CD14-positive monocyte (primary cell): ENCODE data around the gene ADGRL3. TPM values are rescaled to one million over a fixed set of nuclear protein-coding genes. Genes with fewer than 3 reads are reported as not detected.

Source experiments
- DNase-seq, 3 donors: peaks; one replicate each; pipeline ENCODE4 v3.0.0-alpha.2; 2011 to 2022
- H2AFZ ChIP-seq: 2 replicates; pipeline ENCODE4 v1.6.0; 2012; ENCODE audit warnings: mild to moderate bottlenecking, low read depth, low read length, inconsistent platforms; ENCODE audit not compliant: insufficient read depth, poor library complexity, severe bottlenecking
- H3K27ac ChIP-seq, 2 donors: 1 replicate in 1 of 2; 2 replicates in 1 of 2; pipeline ENCODE4 v1.5.1; 2012 to 2013; ENCODE audit warnings: low read length in 2 of 2, control low read depth in 1 of 2, inconsistent platforms in 1 of 2, low read depth in 1 of 2, mild to moderate bottlenecking in 1 of 2
- H3K27me3 ChIP-seq, 2 donors: one replicate each; pipeline versions ENCODE4 v1.6.0 to v1.6.1; 2011 to 2013; ENCODE audit warnings: low read length in 2 of 2; ENCODE audit not compliant: control insufficient read depth in 2 of 2, insufficient read depth in 2 of 2
- H3K36me3 ChIP-seq, 2 donors: replicated peaks in 1 of 2; 1 replicate in 1 of 2; 2 replicates in 1 of 2; pipeline versions ENCODE4 v1.5.1 to v1.6.1; 2012 to 2013; ENCODE audit warnings: low read length in 2 of 2, control low read depth in 1 of 2, inconsistent platforms in 1 of 2, mild to moderate bottlenecking in 1 of 2; ENCODE audit not compliant: insufficient read depth in 2 of 2, control insufficient read depth in 1 of 2
- H3K4me1 ChIP-seq, 2 donors: 1 replicate in 1 of 2; 2 replicates in 1 of 2; pipeline versions ENCODE4 v1.5.1 to v1.6.1; 2012 to 2013; ENCODE audit warnings: low read length in 2 of 2, control low read depth in 1 of 2, inconsistent platforms in 1 of 2, mild to moderate bottlenecking in 1 of 2, moderate library complexity in 1 of 2; ENCODE audit not compliant: insufficient read depth in 2 of 2, control insufficient read depth in 1 of 2
- H3K4me2 ChIP-seq: replicated peaks from 2 replicates; pipeline ENCODE3; 2012; ENCODE audit warnings: low read length, moderate library complexity, mild to moderate bottlenecking; ENCODE audit not compliant: poor library complexity, severe bottlenecking; ENCODE audit errors: extremely low read depth
- H3K4me3 ChIP-seq, 3 experiments: fragments of 200-600 bp in 1 of 3; sonication (generic) in 1 of 3; replicated peaks in 1 of 3; 1 replicate in 2 of 3; 2 replicates in 1 of 3; pipeline ENCODE4 v1.5.1; 2011 to 2013; ENCODE audit warnings: low read length in 3 of 3, mild to moderate bottlenecking in 3 of 3, control low read depth in 2 of 3, low read depth in 2 of 3, inconsistent platforms in 1 of 3, moderate library complexity in 1 of 3
- H3K79me2 ChIP-seq: 2 replicates; pipeline ENCODE4 v1.6.0; 2012; ENCODE audit warnings: mild to moderate bottlenecking, control low read depth, inconsistent platforms, low read length, moderate library complexity; ENCODE audit not compliant: insufficient read depth
- H3K9ac ChIP-seq: 2 replicates; pipeline ENCODE4 v1.6.0; 2017; ENCODE audit warnings: low read length, mild to moderate bottlenecking; ENCODE audit not compliant: insufficient read depth, poor library complexity, severe bottlenecking
- H3K9me3 ChIP-seq, 2 donors: replicated peaks in 1 of 2; 1 replicate in 1 of 2; 2 replicates in 1 of 2; pipeline versions ENCODE4 v1.5.1 to v1.6.1; 2012 to 2013; ENCODE audit warnings: low read length in 2 of 2, control low read depth in 1 of 2; ENCODE audit not compliant: control insufficient read depth in 1 of 2, insufficient read depth in 1 of 2
- H4K20me1 ChIP-seq: 2 replicates; pipeline ENCODE4 v1.6.0; 2012; ENCODE audit warnings: mild to moderate bottlenecking, low read length, control low read depth, moderate library complexity; ENCODE audit not compliant: insufficient read depth
- H3K27ac Mint-ChIP-seq, 7 donors: one replicate each; pipeline ENCODE4 v1.8.0; 2020; ENCODE audit warnings: mild to moderate bottlenecking in 7 of 7, mixed read lengths in 7 of 7, moderate library complexity in 6 of 7, inconsistent platforms in 2 of 7
- H3K27me3 Mint-ChIP-seq, 3 donors: one replicate each; pipeline ENCODE4 v1.8.0; 2021 to 2022; ENCODE audit warnings: low read depth in 3 of 3, mild to moderate bottlenecking in 3 of 3, mixed read lengths in 3 of 3, moderate library complexity in 3 of 3, inconsistent platforms in 1 of 3
- H3K36me3 Mint-ChIP-seq, 2 donors: one replicate each; pipeline ENCODE4 v1.8.0; 2020; ENCODE audit warnings: mixed read lengths in 2 of 2, inconsistent platforms in 1 of 2, mild to moderate bottlenecking in 1 of 2
- H3K4me1 Mint-ChIP-seq: one replicate; pipeline ENCODE4 v1.8.0; 2020; ENCODE audit warnings: mild to moderate bottlenecking, mixed read lengths
- H3K4me3 Mint-ChIP-seq, 2 donors: one replicate each; pipeline ENCODE4 v1.8.0; 2020; ENCODE audit warnings: mild to moderate bottlenecking in 2 of 2, mixed read lengths in 2 of 2, moderate library complexity in 1 of 2
- H3K9me3 Mint-ChIP-seq, 7 donors: one replicate each; pipeline ENCODE4 v1.8.0; 2020 to 2022; ENCODE audit warnings: mixed read lengths in 7 of 7, mild to moderate bottlenecking in 6 of 7, moderate library complexity in 6 of 7, inconsistent platforms in 2 of 7
- WGBS: methylation state at CpG from one replicate; pipeline ENCODE4 v1.1.5; 2013; ENCODE audit warnings: missing lambda C conversion rate; ENCODE audit not compliant: insufficient coverage; 5-methylcytosine and 5-hydroxymethylcytosine counted together
- intact Hi-C, 2 donors: fragments of 100-400 bp; cut with micrococcal nuclease; formaldehyde crosslinking; loops; one replicate each; pipeline versions ENCODE4 v1.15.0 to v1.15.1; 2023
- polyA plus RNA-seq, 3 donors: library from polyadenylated mRNA; depleted of rRNA in 1 of 3; unstranded in 2 of 3; stranded (reverse) in 1 of 3; fragments of 300-500 nt in 2 of 3; fragments of >200 nt in 1 of 3; fragmentation: Illumina TruSeq in 2 of 3; gene quantifications; 1 replicate in 2 of 3; 2 replicates in 1 of 3; pipeline ENCODE4 v1.2.3, GENCODE V29; 2012 to 2021
- TF ChIP-seq, protein P1 (sequence below): fragments of 200-600 bp; IDR thresholded peaks from one replicate; pipeline ENCODE4 v1.8.0; 2022; ENCODE audit warnings: antibody characterized with exemption, mild to moderate bottlenecking

The ADGRL3 gene
- polyA plus RNA-seq, 3 donors: not detected

DNA sequence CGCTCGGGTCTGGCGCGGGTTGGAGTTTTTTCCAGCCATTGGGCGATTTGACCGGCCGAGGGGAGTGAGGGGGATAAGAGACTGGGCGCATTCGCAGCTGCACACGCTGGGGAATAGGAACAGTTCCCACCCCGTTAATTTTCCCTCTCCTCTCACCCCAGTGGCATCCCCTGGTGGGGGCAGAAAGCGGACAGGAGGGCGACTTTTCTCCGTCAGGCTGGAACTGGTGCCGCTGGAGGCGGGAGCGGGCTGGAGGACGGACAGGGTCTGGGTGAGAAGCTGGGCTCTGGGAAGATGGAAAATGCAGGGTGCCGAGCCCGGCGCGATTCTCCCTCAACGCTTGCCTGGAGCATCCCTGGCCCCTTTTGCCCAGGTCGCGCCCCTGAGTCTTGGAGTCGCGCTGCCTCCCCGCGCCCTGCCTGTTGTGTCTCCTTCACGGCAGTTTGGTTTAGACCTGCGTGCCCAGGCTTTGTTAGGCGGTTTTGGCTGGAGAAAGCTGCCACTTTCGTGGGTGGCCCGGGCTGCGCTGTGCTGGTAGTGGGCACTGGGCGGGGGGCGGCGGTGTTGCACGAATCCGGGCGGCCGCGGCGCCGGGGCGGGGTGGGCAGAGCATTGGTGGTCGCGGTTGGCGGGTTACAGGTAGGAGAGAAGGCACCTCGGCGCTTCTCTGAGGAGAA, 2.0 kb downstream of the ADGRL3 start:
- peaks cover 0 to 29% (median 8%) of the 10 kb centered on the region in 7 donors for H3K9me3 Mint-ChIP-seq
- peaks cover 20% of the 10 kb centered on the region for H3K4me1 Mint-ChIP-seq
- H3K4me2 ChIP-seq: peak overlapping the region; percentile 76
- H2AFZ ChIP-seq: peak overlapping the region; percentile 46
- H3K27me3 ChIP-seq: peaks cover 49 to 86% of the 10 kb centered on the region in 2 donors
- peak overlapping the region in 2 of 3 experiments; percentile 31 to 65 for H3K4me3 ChIP-seq
- H4K20me1 ChIP-seq: no peaks in the 10 kb centered on the region
- no peaks in the 10 kb centered on the region for H3K36me3 ChIP-seq
- TF ChIP-seq, protein P1, sequence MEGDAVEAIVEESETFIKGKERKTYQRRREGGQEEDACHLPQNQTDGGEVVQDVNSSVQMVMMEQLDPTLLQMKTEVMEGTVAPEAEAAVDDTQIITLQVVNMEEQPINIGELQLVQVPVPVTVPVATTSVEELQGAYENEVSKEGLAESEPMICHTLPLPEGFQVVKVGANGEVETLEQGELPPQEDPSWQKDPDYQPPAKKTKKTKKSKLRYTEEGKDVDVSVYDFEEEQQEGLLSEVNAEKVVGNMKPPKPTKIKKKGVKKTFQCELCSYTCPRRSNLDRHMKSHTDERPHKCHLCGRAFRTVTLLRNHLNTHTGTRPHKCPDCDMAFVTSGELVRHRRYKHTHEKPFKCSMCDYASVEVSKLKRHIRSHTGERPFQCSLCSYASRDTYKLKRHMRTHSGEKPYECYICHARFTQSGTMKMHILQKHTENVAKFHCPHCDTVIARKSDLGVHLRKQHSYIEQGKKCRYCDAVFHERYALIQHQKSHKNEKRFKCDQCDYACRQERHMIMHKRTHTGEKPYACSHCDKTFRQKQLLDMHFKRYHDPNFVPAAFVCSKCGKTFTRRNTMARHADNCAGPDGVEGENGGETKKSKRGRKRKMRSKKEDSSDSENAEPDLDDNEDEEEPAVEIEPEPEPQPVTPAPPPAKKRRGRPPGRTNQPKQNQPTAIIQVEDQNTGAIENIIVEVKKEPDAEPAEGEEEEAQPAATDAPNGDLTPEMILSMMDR: no peak
- peak overlapping the region in 1 of 2 donors; percentile 95 for H3K4me3 Mint-ChIP-seq
- no peak overlapping the region for H3K9ac ChIP-seq
- H3K79me2 ChIP-seq: no peaks in the 10 kb centered on the region
- H3K27me3 Mint-ChIP-seq: peaks cover 72 to 82% (median 72%) of the 10 kb centered on the region in 3 donors
- H3K9me3 ChIP-seq: peaks cover 0 to 26% of the 10 kb centered on the region in 2 donors
- no peak overlapping the region for H3K27ac Mint-ChIP-seq
- intact Hi-C loops: no loop called here
- DNase-seq: no peak
- peaks cover 8 to 22% of the 10 kb centered on the region in 2 donors for H3K4me1 ChIP-seq
- H3K27ac ChIP-seq: no peak overlapping the region
- 1% methylated on average over 36 of the region's 51 CpGs for WGBS
- peaks cover 6% of the 10 kb centered on the region in 2 donors for H3K36me3 Mint-ChIP-seq

DNA sequence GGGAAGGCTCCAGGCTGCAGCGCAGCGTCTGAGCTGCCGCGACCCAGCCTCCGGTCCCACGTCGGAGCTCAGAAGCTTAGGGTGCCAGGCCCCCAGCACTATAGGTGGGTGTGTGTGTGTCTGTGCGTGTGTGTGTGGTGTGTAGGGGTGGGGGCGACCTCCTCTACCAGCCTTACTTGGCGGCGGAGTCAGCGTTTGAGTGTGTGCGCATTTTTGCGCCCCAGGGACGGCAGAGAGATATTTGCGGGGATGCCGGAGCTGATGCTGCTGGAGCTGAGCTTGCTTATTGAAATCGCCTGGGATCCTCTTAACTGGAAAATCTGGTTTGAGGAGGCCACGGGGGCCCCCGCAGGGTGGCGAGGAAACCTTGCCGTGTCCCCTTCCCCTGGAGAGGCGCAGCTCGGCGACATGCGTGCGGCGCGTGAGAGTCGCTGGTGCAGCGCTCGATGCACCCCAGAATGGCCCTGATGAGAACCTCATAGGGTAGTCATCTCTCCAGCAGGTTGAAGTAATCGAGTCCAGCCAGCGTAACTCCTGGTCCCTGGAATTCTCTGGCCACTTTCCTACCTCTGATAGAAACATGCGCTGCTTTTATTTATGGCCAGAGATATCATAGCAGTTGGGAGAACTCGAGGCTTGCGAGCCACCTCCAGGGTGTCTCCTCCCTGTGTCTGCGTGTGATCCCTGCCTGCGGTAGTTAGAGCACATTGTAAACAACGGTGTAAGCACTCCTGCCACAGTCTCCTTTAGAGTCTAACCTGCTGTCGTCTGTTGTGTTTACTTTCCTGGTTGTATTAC, 2.7 kb downstream of the ADGRL3 start:
- Histone ChIP-seq H3K4me1 (peaks cover 8 to 22% of the 10 kb centered on the region in 2 donors), H3K27me3 (peaks cover 47 to 79% of the 10 kb centered on the region in 2 donors), H3K9me3 (peaks cover 0 to 26% of the 10 kb centered on the region in 2 donors), H3K36me3 (no peaks in the 10 kb centered on the region), H3K79me2 (no peaks in the 10 kb centered on the region), H3K27ac (no peak overlapping the region), H4K20me1 (no peaks in the 10 kb centered on the region), H3K4me2 (no peak overlapping the region), H3K4me3 (no peak overlapping the region), H2AFZ (no peak overlapping the region), H3K9ac (no peak overlapping the region)
- Mint-ChIP-seq H3K4me3 (peak overlapping the region in 1 of 2 donors; percentile 95), H3K27me3 (peaks cover 68 to 79% (median 69%) of the 10 kb centered on the region in 3 donors), H3K27ac (no peak overlapping the region), H3K4me1 (peaks cover 20% of the 10 kb centered on the region), H3K36me3 (peaks cover 6% of the 10 kb centered on the region in 2 donors), H3K9me3 (peaks cover 0 to 29% (median 9%) of the 10 kb centered on the region in 7 donors)
- WGBS: 2% methylated on average over 37 of the region's 41 CpGs
- TF ChIP-seq, protein P1: no peak
- intact Hi-C loops: no loop called here
- no peak for DNase-seq
